Mesendoderm (in vitro differentiated cells): ENCODE data around the gene ERC2.

Experiments
- DNase-seq: peaks from one replicate; pipeline ENCODE4 v3.0.0; 2013
- H2AK5ac ChIP-seq: 2 replicates; pipeline ENCODE4 v1.6.1; 2013; ENCODE audit warnings: low read length, inconsistent platforms
- H2BK120ac ChIP-seq: 2 replicates; pipeline ENCODE4 v1.6.1; 2013; ENCODE audit warnings: low read depth, mild to moderate bottlenecking, low read length, moderate library complexity, mixed read lengths
- H2BK15ac ChIP-seq: replicated peaks from 2 replicates; pipeline ENCODE4 v1.6.1; 2013; ENCODE audit warnings: low read depth, mild to moderate bottlenecking, moderate library complexity
- H2BK5ac ChIP-seq: 2 replicates; pipeline ENCODE4 v1.6.1; 2013; ENCODE audit warnings: low read length, inconsistent platforms
- H3K18ac ChIP-seq: 2 replicates; pipeline ENCODE4 v1.6.1; 2013; ENCODE audit warnings: mild to moderate bottlenecking, low read length, mixed read lengths
- H3K23ac ChIP-seq: one replicate; pipeline ENCODE4 v1.6.1; 2013; ENCODE audit warnings: low read length
- H3K27ac ChIP-seq: 2 replicates; pipeline ENCODE4 v1.5.1; 2013; ENCODE audit warnings: low read depth, mild to moderate bottlenecking, inconsistent platforms, low read length, moderate library complexity
- H3K27me3 ChIP-seq: 2 replicates; pipeline ENCODE4 v1.6.1; 2013; ENCODE audit warnings: low read length, control low read depth, mild to moderate bottlenecking, inconsistent platforms; ENCODE audit not compliant: insufficient read depth, poor library complexity
- H3K36me3 ChIP-seq: 2 replicates; pipeline ENCODE4 v1.6.1; 2013; ENCODE audit warnings: low read length, inconsistent platforms; ENCODE audit not compliant: control insufficient read depth, insufficient read depth
- H3K4ac ChIP-seq: one replicate; pipeline ENCODE4 v1.6.1; 2013; ENCODE audit warnings: low read depth, mild to moderate bottlenecking, low read length, moderate library complexity
- H3K4me1 ChIP-seq: 2 replicates; pipeline ENCODE4 v1.6.1; 2013; ENCODE audit warnings: low read depth, low read length, inconsistent platforms; ENCODE audit not compliant: control insufficient read depth
- H3K4me2 ChIP-seq: 2 replicates; pipeline ENCODE4 v1.6.1; 2013; ENCODE audit warnings: low read length
- H3K4me3 ChIP-seq: 2 replicates; pipeline ENCODE4 v1.5.1; 2013; ENCODE audit warnings: mild to moderate bottlenecking, low read length
- H3K56ac ChIP-seq: one replicate; pipeline ENCODE4 v1.6.1; 2013; ENCODE audit warnings: low read length
- H3K79me1 ChIP-seq: 2 replicates; pipeline ENCODE4 v1.6.1; 2013; ENCODE audit warnings: low read length, inconsistent platforms
- H3K79me2 ChIP-seq: 2 replicates; pipeline ENCODE4 v1.6.1; 2013; ENCODE audit warnings: mild to moderate bottlenecking, low read length; ENCODE audit not compliant: control insufficient read depth, insufficient read depth
- H3K9ac ChIP-seq: 2 replicates; pipeline ENCODE4 v1.6.1; 2013; ENCODE audit warnings: low read length, inconsistent platforms
- H4K5ac ChIP-seq: one replicate; pipeline ENCODE4 v1.6.1; 2013; ENCODE audit warnings: low read length
- H4K8ac ChIP-seq: one replicate; pipeline ENCODE4 v1.6.1; 2013; ENCODE audit warnings: low read depth, mild to moderate bottlenecking, control low read depth, low read length, moderate library complexity
- WGBS: extraction: QIAGEN DNeasy Blood & Tissue Kit; methylation state at CpG from one replicate; pipeline ENCODE4 v1.1.7; 2013; ENCODE audit warnings: low lambda C conversion rate, missing lambda C conversion rate; ENCODE audit not compliant: insufficient coverage; ENCODE audit errors: extremely low coverage; 5-methylcytosine and 5-hydroxymethylcytosine counted together

Gene ERC2

DNA sequence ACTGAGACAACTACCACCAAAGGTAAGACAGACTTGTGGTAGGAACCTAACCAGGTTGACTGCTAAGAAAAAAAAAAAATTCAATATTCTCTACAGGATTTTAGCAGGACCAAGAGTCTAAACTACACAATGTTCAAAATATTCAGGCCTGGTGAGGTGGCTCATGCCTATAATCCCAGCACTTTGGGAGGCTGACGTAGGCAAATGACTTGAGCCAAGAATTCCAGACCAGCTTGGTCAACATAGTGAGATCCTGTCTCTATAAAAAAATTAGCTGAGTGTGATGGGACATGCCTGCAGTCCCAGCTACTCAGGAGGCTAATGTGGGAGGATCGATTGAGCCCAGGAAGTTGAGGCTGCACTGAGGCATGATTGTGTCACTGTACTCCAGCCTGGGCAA, 639.6 kb downstream of the ERC2 start:
- Histone ChIP-seq H3K18ac (no peak overlapping the region), H2BK120ac (no peak overlapping the region), H4K5ac (no peak overlapping the region), H2AK5ac (no peak overlapping the region), H3K4me1 (no peaks in the 10 kb centered on the region), H2BK5ac (no peak overlapping the region), H4K8ac (no peak overlapping the region), H3K27ac (no peak overlapping the region), H3K23ac (no peak overlapping the region), H3K4me3 (no peak overlapping the region), H3K9ac (no peak overlapping the region), H2BK15ac (no peak overlapping the region), H3K36me3 (no peaks in the 10 kb centered on the region), H3K79me2 (no peaks in the 10 kb centered on the region), H3K27me3 (no peaks in the 10 kb centered on the region), H3K79me1 (no peaks in the 10 kb centered on the region), H3K56ac (no peak overlapping the region), H3K4ac (no peak overlapping the region), H3K4me2 (no peak overlapping the region)
- WGBS: no CpG with 5 or more reads among the region's 2 CpGs
- no peak for DNase-seq

DNA sequence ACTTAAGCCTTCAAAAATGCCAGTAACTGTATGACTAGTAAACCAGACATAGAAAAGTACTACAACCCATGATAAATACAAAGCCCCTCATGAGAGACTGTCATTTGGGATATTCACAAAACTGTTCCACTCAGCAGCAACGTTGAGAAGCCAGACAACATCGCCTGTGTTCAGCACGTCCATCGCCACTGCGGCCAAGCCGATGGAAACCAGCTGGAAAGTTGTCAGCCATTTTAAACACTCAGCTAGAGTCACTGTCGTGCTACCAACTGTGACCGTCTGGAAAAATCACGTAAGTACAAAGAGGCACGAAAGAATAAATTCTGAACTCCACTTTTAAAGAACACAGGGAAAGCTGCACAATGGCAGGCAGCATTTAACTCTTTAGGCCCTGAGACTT, 640.5 kb downstream of the ERC2 start:
- peak overlapping the region; percentile 46 for H3K56ac ChIP-seq
- H3K9ac ChIP-seq: no peak overlapping the region
- H3K27me3 ChIP-seq: no peaks in the 10 kb centered on the region
- H2BK5ac ChIP-seq: no peak overlapping the region
- no peak overlapping the region for H2AK5ac ChIP-seq
- no peaks in the 10 kb centered on the region for H3K4me1 ChIP-seq
- H4K8ac ChIP-seq: no peak overlapping the region
- H3K4me2 ChIP-seq: no peak overlapping the region
- H3K4me3 ChIP-seq: no peak overlapping the region
- H2BK120ac ChIP-seq: no peak overlapping the region
- H3K27ac ChIP-seq: no peak overlapping the region
- H3K4ac ChIP-seq: no peak overlapping the region
- WGBS: no CpG with 5 or more reads among the region's 10 CpGs
- no peak overlapping the region for H2BK15ac ChIP-seq
- H3K23ac ChIP-seq: no peak overlapping the region
- H3K18ac ChIP-seq: no peak overlapping the region
- no peaks in the 10 kb centered on the region for H3K79me2 ChIP-seq
- DNase-seq: no peak
- no peaks in the 10 kb centered on the region for H3K79me1 ChIP-seq
- H4K5ac ChIP-seq: no peak overlapping the region
- H3K36me3 ChIP-seq: no peaks in the 10 kb centered on the region

GRCh38 chr3:55826731-55827496, 641.4 kb downstream of the ERC2 start:
- no peaks in the 10 kb centered on the region for H3K4me1 ChIP-seq
- no peak for DNase-seq
- H3K79me1 ChIP-seq: no peaks in the 10 kb centered on the region
- H3K4me2 ChIP-seq: no peak overlapping the region
- H3K27ac ChIP-seq: no peak overlapping the region
- H3K4me3 ChIP-seq: no peak overlapping the region
- H3K23ac ChIP-seq: no peak overlapping the region
- H3K36me3 ChIP-seq: no peaks in the 10 kb centered on the region
- H3K79me2 ChIP-seq: no peaks in the 10 kb centered on the region
- 71% methylated on average over 1 of the region's 6 CpGs for WGBS
- H2BK15ac ChIP-seq: no peak overlapping the region
- no peak overlapping the region for H4K5ac ChIP-seq
- H4K8ac ChIP-seq: no peak overlapping the region
- H3K27me3 ChIP-seq: no peaks in the 10 kb centered on the region
- H2BK5ac ChIP-seq: no peak overlapping the region
- H2BK120ac ChIP-seq: no peak overlapping the region
- no peak overlapping the region for H3K18ac ChIP-seq
- H3K4ac ChIP-seq: no peak overlapping the region
- no peak overlapping the region for H3K9ac ChIP-seq
- H3K56ac ChIP-seq: no peak overlapping the region
- no peak overlapping the region for H2AK5ac ChIP-seq

DNA sequence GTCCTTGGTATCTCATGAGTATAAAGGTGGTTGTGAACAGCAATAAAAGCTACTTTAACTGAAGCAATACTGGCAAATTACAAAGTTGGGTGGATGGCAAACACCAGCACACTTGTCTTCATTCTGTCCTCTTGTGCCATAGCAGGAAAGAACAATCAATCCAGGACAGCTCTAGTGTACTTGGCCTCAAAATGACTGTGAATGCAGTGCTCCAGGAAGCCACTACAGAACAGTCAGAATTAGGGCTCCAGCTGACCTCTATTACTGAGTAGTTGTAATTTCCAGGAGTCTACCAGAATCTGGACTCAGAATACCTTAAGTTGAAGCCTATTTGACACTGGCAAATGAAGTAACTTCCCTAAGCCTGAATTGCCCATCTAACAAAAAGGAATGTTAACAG, 642.2 kb downstream of the ERC2 start:
- Histone ChIP-seq H3K18ac (no peak overlapping the region), H4K5ac (no peak overlapping the region), H3K4me2 (no peak overlapping the region), H2AK5ac (no peak overlapping the region), H3K36me3 (no peaks in the 10 kb centered on the region), H2BK120ac (no peak overlapping the region), H3K4ac (no peak overlapping the region), H3K27me3 (no peaks in the 10 kb centered on the region), H3K4me1 (no peaks in the 10 kb centered on the region), H4K8ac (no peak overlapping the region), H3K9ac (no peak overlapping the region), H3K79me2 (no peaks in the 10 kb centered on the region), H3K56ac (no peak overlapping the region), H3K4me3 (no peak overlapping the region), H3K27ac (no peak overlapping the region), H2BK15ac (no peak overlapping the region), H3K79me1 (no peaks in the 10 kb centered on the region), H2BK5ac (no peak overlapping the region), H3K23ac (no peak overlapping the region)
- DNase-seq: no peak

DNA sequence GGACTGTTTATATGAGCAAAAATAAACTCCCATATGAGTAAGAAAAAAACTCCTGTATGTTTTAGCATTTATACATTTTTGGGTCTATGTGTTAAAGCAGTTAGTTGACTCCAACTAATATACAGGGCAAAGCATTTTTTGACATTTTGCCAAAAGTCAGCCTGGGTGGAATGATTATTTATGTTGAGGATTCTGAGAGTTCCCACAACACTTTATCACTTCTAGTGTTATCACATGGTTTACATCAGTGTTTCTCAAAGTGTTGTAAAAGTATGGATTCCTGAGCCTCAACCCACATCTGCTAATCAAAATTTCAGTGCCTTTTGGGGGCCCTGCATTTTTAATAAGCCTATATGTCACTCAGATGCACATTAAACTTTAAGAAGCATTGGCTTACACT, 643.9 kb downstream of the ERC2 start:
- no peak overlapping the region for H3K18ac ChIP-seq
- H3K9ac ChIP-seq: no peak overlapping the region
- DNase-seq: no peak
- H2AK5ac ChIP-seq: no peak overlapping the region
- no peaks in the 10 kb centered on the region for H3K36me3 ChIP-seq
- H2BK120ac ChIP-seq: no peak overlapping the region
- no peak overlapping the region for H3K27ac ChIP-seq
- no peaks in the 10 kb centered on the region for H3K27me3 ChIP-seq
- no peak overlapping the region for H4K5ac ChIP-seq
- no peak overlapping the region for H2BK15ac ChIP-seq
- no peaks in the 10 kb centered on the region for H3K79me1 ChIP-seq
- no peak overlapping the region for H3K4me3 ChIP-seq
- no peak overlapping the region for H3K4ac ChIP-seq
- H4K8ac ChIP-seq: no peak overlapping the region
- H3K4me1 ChIP-seq: no peaks in the 10 kb centered on the region
- no peak overlapping the region for H2BK5ac ChIP-seq
- H3K56ac ChIP-seq: no peak overlapping the region
- no peaks in the 10 kb centered on the region for H3K79me2 ChIP-seq
- no peak overlapping the region for H3K4me2 ChIP-seq
- H3K23ac ChIP-seq: no peak overlapping the region

- no peak overlapping the region for H3K9ac ChIP-seq
- no peak overlapping the region for H3K56ac ChIP-seq
- no peak overlapping the region for H3K4me3 ChIP-seq
- no peak overlapping the region for H3K4me2 ChIP-seq
- H4K8ac ChIP-seq: no peak overlapping the region
- no peaks in the 10 kb centered on the region for H3K4me1 ChIP-seq
- no peak overlapping the region for H3K4ac ChIP-seq
- H3K36me3 ChIP-seq: no peaks in the 10 kb centered on the region
- H3K79me2 ChIP-seq: no peaks in the 10 kb centered on the region
- H3K79me1 ChIP-seq: no peaks in the 10 kb centered on the region
- no peak overlapping the region for H3K27ac ChIP-seq
- H3K23ac ChIP-seq: no peak overlapping the region
- H2BK5ac ChIP-seq: no peak overlapping the region
- H3K18ac ChIP-seq: no peak overlapping the region
- H2BK15ac ChIP-seq: no peak overlapping the region
- H4K5ac ChIP-seq: no peak overlapping the region
- DNase-seq: no peak
- no peak overlapping the region for H2BK120ac ChIP-seq
- H3K27me3 ChIP-seq: no peaks in the 10 kb centered on the region
- H2AK5ac ChIP-seq: no peak overlapping the region
- no CpG with 5 or more reads among the region's 1 CpG for WGBS
These were observed 644.4 kb downstream of the ERC2 start for GRCh38 chr3:55823829-55824228.
